ENCODE measurements around the gene ZNF782. TPM values are rescaled to one million over a fixed set of nuclear protein-coding genes. Genes with fewer than 3 reads are reported as not detected.

Gene ZNF782
- total RNA-seq, 1 experiment from 2014 or later, result 6.0 TPM

GRCh38 chr9:96856363-96857286 lies 2.3 kb upstream of the ZNF782 start:
- no peak overlapping the region for H3K27ac Mint-ChIP-seq (ENCODE audit: low read depth, unreplicated experiment)
- POLR2A ChIA-PET, result interaction anchor here (0.5 to 6.7 kb wide), 12 partner anchors 15 to 777 kb away, joined by 3 to 124 read pairs (median 3); partner anchors contain the start of genes CTSV, NCBP1 and TSTD2
- CTCF ChIA-PET, result interaction anchor here (0.6 to 5.9 kb wide), 48 partner anchors 9 to 759 kb away, joined by 3 to 81 read pairs (median 4); partner anchors contain the start of gene TDRD7
- H3K9me3 Mint-ChIP-seq (ENCODE audit: unreplicated experiment), result no peaks in the 10 kb centered on the region
- peaks cover 13% of the 10 kb centered on the region for H3K36me3 Mint-ChIP-seq (ENCODE audit: insufficient read depth, unreplicated experiment)
- no TSS peak for BruUV-seq (replicated peaks)
- H3K4me1 Mint-ChIP-seq (ENCODE audit: insufficient read depth, unreplicated experiment), result peaks cover 36% of the 10 kb centered on the region
- H3K4me3 Mint-ChIP-seq (ENCODE audit: unreplicated experiment), result no peak overlapping the region
- DNase-seq (ENCODE audit: unreplicated experiment), result peak; percentile 79
- H3K27me3 Mint-ChIP-seq (ENCODE audit: insufficient read depth, unreplicated experiment), result no peaks in the 10 kb centered on the region
- intact Hi-C loops (cut with micrococcal nuclease), result loop anchor here (1.0 to 10.0 kb wide), 8 partner anchors 249 to 761 kb away; no protein-coding TSS in a partner anchor
- TF ChIP-seq CTCF (IDR thresholded peaks at IDR 0.05; ENCODE audit: unreplicated experiment), result peak; percentile 90

- Mint-ChIP-seq H3K36me3 (ENCODE audit: insufficient read depth, unreplicated experiment) (peaks cover 9% of the 10 kb centered on the region), H3K9me3 (ENCODE audit: unreplicated experiment) (no peaks in the 10 kb centered on the region), H3K4me3 (ENCODE audit: unreplicated experiment) (peak overlapping the region; percentile 87), H3K4me1 (ENCODE audit: insufficient read depth, unreplicated experiment) (peaks cover 30% of the 10 kb centered on the region), H3K27me3 (ENCODE audit: insufficient read depth, unreplicated experiment) (no peaks in the 10 kb centered on the region), H3K27ac (ENCODE audit: low read depth, unreplicated experiment) (peak overlapping the region; percentile 94)
- TF ChIP-seq CTCF (IDR thresholded peaks at IDR 0.05; ENCODE audit: unreplicated experiment), result no peak
- intact Hi-C loops (cut with micrococcal nuclease), result loop anchor here (5.0 to 10.0 kb wide), 3 partner anchors 383 to 763 kb away; no protein-coding TSS in a partner anchor
- ChIA-PET POLR2A (interaction anchor here (0.5 to 3.2 kb wide), 17 partner anchors 17 to 778 kb away, joined by 3 to 27 read pairs (median 4); partner anchors contain the start of genes NCBP1, TSTD2 and ZNF510), CTCF (interaction anchor here (0.6 to 1.7 kb wide), 7 partner anchors 250 to 757 kb away, joined by 3 to 9 read pairs (median 3); no protein-coding TSS in a partner anchor)
- DNase-seq (ENCODE audit: unreplicated experiment), result no peak
- BruUV-seq (replicated peaks), result no TSS peak
These were observed 448 bp upstream of the ZNF782 start for GRCh38 chr9:96854651-96855273.

- peak overlapping the region; percentile 94 for H3K27ac Mint-ChIP-seq (ENCODE audit: low read depth, unreplicated experiment)
- peak overlapping the region; percentile 87 for H3K4me3 Mint-ChIP-seq (ENCODE audit: unreplicated experiment)
- peaks cover 14% of the 10 kb centered on the region for H3K4me1 Mint-ChIP-seq (ENCODE audit: insufficient read depth, unreplicated experiment)
- ChIA-PET CTCF (interaction anchor here (1.2 kb wide), 1 partner anchor 24 kb away, joined by 3 read pairs; no protein-coding TSS in a partner anchor), POLR2A (interaction anchor here (1.0 to 3.2 kb wide), 4 partner anchors 10 to 252 kb away, joined by 3 to 27 read pairs (median 4); no protein-coding TSS in a partner anchor)
- H3K27me3 Mint-ChIP-seq (ENCODE audit: insufficient read depth, unreplicated experiment), result no peaks in the 10 kb centered on the region
- peaks cover 8% of the 10 kb centered on the region for H3K9me3 Mint-ChIP-seq (ENCODE audit: unreplicated experiment)
- intact Hi-C loops (cut with micrococcal nuclease), result loop anchor here (10.0 kb wide), 1 partner anchor 528 kb away; no protein-coding TSS in a partner anchor
- no peak for TF ChIP-seq CTCF (IDR thresholded peaks at IDR 0.05; ENCODE audit: unreplicated experiment)
- H3K36me3 Mint-ChIP-seq (ENCODE audit: insufficient read depth, unreplicated experiment), result peaks cover 14% of the 10 kb centered on the region
- DNase-seq (ENCODE audit: unreplicated experiment), result peak; percentile 42
- no TSS peak for BruUV-seq (replicated peaks)
These were observed 1.6 kb downstream of the ZNF782 start for GRCh38 chr9:96852676-96853075.
